C4-2B (cell line): ENCODE data around the gene ATP6V1G2.

Source experiments
- H3K27ac ChIP-seq: fragments of 450-650 bp; 2 replicates; pipeline ENCODE4 v1.5.1; 2017
- CTCF ChIP-seq: fragments of 450-650 bp; conservative IDR thresholded peaks from 2 replicates; pipeline ENCODE4 v1.5.1; 2017; ENCODE audit warnings: mild to moderate bottlenecking
- ZFX ChIP-seq: fragments of 450-650 bp; IDR thresholded peaks from 2 replicates; pipeline ENCODE4 v1.6.1; 2017

ATP6V1G2 gene

GRCh38 chr6:31574106-31575061 lies 28.0 kb upstream of the ATP6V1G2 start:
- H3K27ac ChIP-seq, result no peak overlapping the region

DNA sequence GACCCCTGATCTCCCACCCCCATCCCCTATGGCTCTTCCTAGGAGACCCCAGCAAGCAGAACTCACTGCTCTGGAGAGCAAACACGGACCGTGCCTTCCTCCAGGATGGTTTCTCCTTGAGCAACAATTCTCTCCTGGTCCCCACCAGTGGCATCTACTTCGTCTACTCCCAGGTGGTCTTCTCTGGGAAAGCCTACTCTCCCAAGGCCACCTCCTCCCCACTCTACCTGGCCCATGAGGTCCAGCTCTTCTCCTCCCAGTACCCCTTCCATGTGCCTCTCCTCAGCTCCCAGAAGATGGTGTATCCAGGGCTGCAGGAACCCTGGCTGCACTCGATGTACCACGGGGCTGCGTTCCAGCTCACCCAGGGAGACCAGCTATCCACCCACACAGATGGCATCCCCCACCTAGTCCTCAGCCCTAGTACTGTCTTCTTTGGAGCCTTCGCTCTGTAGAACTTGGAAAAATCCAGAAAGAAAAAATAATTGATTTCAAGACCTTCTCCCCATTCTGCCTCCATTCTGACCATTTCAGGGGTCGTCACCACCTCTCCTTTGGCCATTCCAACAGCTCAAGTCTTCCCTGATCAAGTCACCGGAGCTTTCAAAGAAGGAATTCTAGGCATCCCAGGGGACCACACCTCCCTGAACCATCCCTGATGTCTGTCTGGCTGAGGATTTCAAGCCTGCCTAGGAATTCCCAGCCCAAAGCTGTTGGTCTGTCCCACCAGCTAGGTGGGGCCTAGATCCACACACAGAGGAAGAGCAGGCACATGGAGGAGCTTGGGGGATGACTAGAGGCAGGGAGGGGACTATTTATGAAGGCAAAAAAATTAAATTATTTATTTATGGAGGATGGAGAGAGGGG lies 27.1 kb upstream of the ATP6V1G2 start:
- no peak overlapping the region for H3K27ac ChIP-seq
- TF ChIP-seq CTCF (no peak), ZFX (no peak)

More at GRCh38 chr6:31574106-31575061, 28.0 kb upstream of the ATP6V1G2 start:
- TF ChIP-seq ZFX (no peak), CTCF (no peak)

DNA sequence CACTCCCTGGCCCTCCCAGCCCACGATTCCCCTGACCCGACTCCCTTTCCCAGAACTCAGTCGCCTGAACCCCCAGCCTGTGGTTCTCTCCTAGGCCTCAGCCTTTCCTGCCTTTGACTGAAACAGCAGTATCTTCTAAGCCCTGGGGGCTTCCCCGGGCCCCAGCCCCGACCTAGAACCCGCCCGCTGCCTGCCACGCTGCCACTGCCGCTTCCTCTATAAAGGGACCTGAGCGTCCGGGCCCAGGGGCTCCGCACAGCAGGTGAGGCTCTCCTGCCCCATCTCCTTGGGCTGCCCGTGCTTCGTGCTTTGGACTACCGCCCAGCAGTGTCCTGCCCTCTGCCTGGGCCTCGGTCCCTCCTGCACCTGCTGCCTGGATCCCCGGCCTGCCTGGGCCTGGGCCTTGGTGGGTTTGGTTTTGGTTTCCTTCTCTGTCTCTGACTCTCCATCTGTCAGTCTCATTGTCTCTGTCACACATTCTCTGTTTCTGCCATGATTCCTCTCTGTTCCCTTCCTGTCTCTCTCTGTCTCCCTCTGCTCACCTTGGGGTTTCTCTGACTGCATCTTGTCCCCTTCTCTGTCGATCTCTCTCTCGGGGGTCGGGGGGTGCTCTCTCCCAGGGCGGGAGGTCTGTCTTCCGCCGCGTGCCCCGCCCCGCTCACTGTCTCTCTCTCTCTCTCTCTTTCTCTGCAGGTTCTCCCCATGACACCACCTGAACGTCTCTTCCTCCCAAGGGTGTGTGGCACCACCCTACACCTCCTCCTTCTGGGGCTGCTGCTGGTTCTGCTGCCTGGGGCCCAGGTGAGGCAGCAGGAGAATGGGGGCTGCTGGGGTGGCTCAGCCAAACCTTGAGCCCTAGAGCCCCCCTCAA lies 25.9 kb upstream of the ATP6V1G2 start, which contains the start of gene LTA:
LTA (plus strand) TSS at position 249 of the 871 bp plus-strand sequence; CDS start at position 703, 454 bp downstream.
- TF ChIP-seq CTCF, result no peak
- TF ChIP-seq ZFX, result no peak
- H3K27ac ChIP-seq, result no peak within 1 kb of the TSS

DNA sequence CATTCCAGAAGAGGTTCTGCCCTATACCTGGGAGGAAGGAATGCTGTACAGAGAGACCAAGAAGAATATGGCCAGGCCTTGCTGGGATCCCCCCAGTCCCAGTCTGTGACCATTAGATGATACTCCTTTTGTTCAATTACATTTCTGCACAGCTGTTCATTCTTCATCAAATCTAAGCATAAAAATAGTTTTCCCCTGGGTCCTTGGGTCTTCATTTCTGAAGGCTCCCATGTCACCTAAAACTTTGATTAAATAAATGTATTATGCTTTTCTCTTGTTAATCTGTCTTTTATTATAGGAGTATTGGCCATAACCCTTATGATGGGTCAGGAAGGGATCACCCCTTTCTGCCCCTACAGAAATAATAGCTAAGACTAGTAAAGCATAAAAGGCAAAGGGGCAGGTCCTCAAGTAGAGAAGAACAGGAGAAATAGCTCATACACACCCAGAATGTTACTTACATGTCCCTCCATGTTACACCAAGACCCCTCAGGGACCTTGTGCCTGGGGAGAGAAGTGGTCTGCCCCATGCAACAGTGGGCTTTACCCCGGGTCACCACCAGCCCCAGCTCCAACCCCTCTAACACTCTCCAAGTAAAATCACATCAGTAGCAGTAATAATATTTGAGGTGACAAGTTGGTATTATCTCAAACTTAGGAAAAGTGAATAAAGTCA lies 23.6 kb upstream of the ATP6V1G2 start:
- TF ChIP-seq CTCF (no peak), ZFX (no peak)
- no peak overlapping the region for H3K27ac ChIP-seq

DNA sequence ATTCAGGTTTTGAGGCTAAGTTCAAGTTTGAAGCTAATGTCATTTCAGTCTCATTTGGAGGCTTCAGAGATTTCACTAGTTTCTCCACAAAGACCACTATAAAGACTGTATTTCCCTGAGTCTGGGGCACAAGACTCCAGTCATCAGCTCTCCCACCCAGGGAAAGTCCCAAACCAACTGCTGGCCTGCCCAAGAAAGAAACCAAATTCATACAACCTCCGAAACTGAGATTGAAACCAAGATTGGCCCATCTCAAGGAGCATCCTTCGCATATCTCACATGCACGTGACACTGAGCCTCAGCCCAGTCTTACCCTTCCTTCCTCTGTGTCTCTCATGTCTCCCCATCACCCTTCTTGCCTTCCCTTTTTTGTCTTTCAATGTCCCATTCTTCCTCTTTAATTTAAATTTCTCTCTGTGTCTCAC lies 22.1 kb upstream of the ATP6V1G2 start:
- H3K27ac ChIP-seq, result no peak overlapping the region
- no peak for TF ChIP-seq ZFX
- TF ChIP-seq CTCF, result no peak
